Measurements from ENCODE around the gene SLC44A5. TPM values are rescaled to one million over a fixed set of nuclear protein-coding genes. Genes with fewer than 3 reads are reported as not detected.

The SLC44A5 gene
- total RNA-seq, 1 donor from 2014 or later: 1.2 TPM

DNA sequence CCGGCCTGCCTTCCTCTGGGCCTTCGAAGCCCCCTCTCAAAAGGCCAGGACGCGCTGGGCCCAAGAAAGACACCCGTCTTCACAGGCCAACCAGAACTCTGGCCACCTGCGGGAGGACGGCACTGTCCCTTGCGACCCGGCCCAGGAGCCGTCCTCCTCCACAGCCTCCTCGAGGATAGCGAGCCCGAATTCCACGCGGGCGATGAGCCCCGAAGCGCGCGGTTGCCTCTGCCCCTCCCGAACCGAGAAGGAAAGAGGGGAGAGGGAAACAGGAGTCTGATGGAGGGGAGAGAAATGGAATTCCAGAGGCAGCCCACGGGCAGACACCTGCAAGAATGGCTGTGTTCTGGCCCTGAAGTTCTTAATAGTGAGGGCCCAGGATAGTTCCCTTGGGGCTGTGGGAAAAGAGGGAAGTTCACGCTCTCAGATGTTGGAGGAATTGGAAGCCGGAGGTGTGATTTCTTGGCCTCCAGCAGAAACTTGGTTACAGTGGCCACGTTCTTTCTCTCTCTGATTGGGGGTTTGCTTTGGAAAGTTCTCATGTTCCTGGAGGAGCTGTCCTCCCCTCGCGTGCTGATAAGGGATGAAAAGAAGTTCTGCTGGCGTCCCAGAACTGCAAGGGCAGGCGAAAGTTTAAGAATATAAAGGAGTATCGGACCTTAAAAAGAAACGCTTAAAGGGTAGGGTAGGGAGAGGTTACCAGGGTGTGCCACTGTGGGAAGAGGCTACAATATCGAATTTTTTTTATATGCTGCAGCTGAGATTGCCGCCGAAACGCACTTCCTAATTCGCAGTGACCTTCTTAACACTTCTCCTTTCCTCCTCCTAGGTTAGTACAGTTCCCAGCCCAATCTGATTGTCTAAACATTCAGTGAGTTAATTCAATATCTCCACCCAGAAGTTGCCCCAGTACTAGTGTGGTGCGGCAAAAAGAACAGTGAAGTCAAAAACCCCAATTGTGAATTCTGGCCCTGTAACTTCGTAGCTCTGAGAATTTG is 5.8 kb upstream of the SLC44A5 start:
- peak overlapping the region; percentile 40 to 47 for H3K4me3 ChIP-seq

DNA sequence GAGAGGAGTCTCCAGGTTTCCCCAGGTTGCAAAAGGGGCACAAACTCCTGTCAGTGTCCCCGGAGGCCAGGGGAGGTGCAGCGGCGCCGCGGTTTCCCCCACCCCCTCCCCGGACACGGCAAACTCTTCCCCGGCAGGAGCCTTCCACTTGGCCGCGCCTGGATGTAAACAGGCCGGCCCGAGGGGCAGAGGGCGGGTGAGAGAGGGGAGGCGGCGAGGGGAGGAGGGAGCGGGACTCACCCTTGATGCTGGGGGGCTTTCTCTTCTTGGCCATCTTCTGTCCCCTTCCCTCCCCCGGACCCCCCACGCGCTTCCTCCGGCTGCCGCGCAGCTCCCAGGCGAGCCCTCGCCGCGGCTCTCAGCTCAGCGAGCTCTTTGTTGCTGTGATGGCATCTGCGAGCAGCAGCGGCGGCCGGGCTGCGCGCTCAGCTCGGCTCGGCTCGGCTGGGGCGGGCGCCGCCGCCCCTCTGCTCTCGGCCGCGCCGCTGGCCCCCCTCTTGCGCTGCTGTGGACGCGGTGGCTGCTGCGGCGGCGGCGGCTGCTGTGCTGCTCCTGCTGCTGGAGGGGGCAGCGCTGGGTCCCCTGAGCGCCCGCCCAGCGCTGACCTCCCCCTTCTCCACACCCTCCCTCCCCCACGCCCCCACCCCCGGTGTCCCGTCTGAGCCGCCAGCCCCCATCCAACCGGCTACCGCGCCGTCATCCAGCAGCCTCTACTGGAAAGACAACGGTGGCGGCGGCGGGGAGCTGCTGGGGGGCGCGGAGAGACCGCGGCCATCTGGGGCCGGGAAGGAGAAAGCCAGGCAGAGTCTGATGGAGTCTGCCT is 4.9 kb upstream of the SLC44A5 start:
- intact Hi-C loops (cut with DNase I): no loop called here
- Histone ChIP-seq H3K4me3 (peak overlapping the region; percentile 40 to 47), H3K27me3 (no peaks in the 10 kb centered on the region), H3K27ac (no peak overlapping the region), H3K4me1 (peaks cover 17% of the 10 kb centered on the region), H3K36me3 (no peaks in the 10 kb centered on the region), H3K9me3 (no peaks in the 10 kb centered on the region)
- TF ChIP-seq POLR2AphosphoS5 (IDR thresholded peaks at IDR 0.05; ENCODE audit: insufficient read depth in 1 of 2, low read depth in 1 of 2) (no peak), POLR2A (IDR thresholded peaks at IDR 0.05) (no peak)
- TF ChIP-seq, protein P1, sequence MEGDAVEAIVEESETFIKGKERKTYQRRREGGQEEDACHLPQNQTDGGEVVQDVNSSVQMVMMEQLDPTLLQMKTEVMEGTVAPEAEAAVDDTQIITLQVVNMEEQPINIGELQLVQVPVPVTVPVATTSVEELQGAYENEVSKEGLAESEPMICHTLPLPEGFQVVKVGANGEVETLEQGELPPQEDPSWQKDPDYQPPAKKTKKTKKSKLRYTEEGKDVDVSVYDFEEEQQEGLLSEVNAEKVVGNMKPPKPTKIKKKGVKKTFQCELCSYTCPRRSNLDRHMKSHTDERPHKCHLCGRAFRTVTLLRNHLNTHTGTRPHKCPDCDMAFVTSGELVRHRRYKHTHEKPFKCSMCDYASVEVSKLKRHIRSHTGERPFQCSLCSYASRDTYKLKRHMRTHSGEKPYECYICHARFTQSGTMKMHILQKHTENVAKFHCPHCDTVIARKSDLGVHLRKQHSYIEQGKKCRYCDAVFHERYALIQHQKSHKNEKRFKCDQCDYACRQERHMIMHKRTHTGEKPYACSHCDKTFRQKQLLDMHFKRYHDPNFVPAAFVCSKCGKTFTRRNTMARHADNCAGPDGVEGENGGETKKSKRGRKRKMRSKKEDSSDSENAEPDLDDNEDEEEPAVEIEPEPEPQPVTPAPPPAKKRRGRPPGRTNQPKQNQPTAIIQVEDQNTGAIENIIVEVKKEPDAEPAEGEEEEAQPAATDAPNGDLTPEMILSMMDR (IDR thresholded peaks at IDR 0.05): no peak
- DNase-seq (ENCODE audit: extremely low spot score in 2 of 2): no peak

More for the DNA sequence above, 5.8 kb upstream of the SLC44A5 start:
- Histone ChIP-seq H3K27ac (no peak overlapping the region), H3K9me3 (no peaks in the 10 kb centered on the region), H3K4me1 (peaks cover 17% of the 10 kb centered on the region), H3K36me3 (no peaks in the 10 kb centered on the region), H3K27me3 (no peaks in the 10 kb centered on the region)
- intact Hi-C loops (cut with DNase I): no loop called here
- TF ChIP-seq POLR2A (IDR thresholded peaks at IDR 0.05) (no peak), POLR2AphosphoS5 (IDR thresholded peaks at IDR 0.05; ENCODE audit: insufficient read depth in 1 of 2, low read depth in 1 of 2) (no peak)
- no peak for DNase-seq (ENCODE audit: extremely low spot score in 2 of 2)

DNA sequence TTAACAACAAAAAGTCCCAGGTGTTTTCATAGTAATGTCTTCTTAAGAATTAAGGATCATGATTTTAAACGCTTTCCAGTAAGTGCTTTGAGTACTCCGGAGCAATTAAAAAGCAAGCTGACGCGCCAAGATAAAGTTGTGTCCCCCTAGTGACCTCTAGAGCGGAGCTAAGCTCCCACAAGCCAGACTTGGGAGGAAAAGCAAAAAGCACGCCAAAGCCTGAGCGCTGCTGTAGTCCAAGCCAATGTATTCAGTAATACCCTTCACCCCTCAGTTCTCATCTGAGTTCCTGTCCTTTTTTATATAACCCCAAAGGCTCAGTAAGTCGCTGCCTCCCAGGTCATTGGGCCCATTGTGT is 3.5 kb upstream of the SLC44A5 start:
- H3K9me3 ChIP-seq: no peaks in the 10 kb centered on the region
- peaks cover 17% of the 10 kb centered on the region for H3K4me1 ChIP-seq
- TF ChIP-seq POLR2A (IDR thresholded peaks at IDR 0.05) (no peak), POLR2AphosphoS5 (IDR thresholded peaks at IDR 0.05; ENCODE audit: insufficient read depth in 1 of 2, low read depth in 1 of 2) (no peak)
- TF ChIP-seq, protein P1 (IDR thresholded peaks at IDR 0.05): no peak
- intact Hi-C loops (cut with DNase I): no loop called here
- no peak overlapping the region for H3K27ac ChIP-seq
- H3K4me3 ChIP-seq: peak overlapping the region; percentile 40 to 47
- no peak for DNase-seq (ENCODE audit: extremely low spot score in 2 of 2)
- H3K27me3 ChIP-seq: no peaks in the 10 kb centered on the region
- H3K36me3 ChIP-seq: no peaks in the 10 kb centered on the region

DNA sequence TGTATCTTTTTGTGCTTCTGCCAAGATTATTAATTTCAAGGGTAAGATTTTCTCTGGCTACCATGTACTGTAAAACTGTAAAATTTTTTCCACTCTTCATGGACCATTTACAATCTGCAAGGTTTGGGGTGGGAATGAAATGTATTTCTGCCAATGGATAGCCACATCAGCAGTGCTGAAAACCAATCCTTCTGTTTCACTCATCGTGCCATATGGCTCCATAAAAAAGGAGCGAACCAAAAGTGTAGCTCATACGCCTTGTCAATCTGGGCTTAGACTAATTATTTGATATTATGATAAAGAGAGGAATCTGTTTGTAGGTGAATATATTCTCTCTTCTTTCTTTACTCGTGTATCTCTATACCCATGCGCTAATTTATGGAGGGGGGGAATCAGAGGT is 3.0 kb upstream of the SLC44A5 start:
- no peaks in the 10 kb centered on the region for H3K27me3 ChIP-seq
- intact Hi-C loops (cut with DNase I): no loop called here

GRCh38 chr1:75612976-75613375 is 2.1 kb upstream of the SLC44A5 start:
- no peak overlapping the region for H3K4me3 ChIP-seq
- no peak for DNase-seq (ENCODE audit: extremely low spot score in 2 of 2)
- H3K36me3 ChIP-seq: no peaks in the 10 kb centered on the region
- peaks cover 17% of the 10 kb centered on the region for H3K4me1 ChIP-seq
- H3K9me3 ChIP-seq: no peaks in the 10 kb centered on the region
- intact Hi-C loops (cut with DNase I): no loop called here
- H3K27ac ChIP-seq: no peak overlapping the region
- TF ChIP-seq POLR2AphosphoS5 (IDR thresholded peaks at IDR 0.05; ENCODE audit: insufficient read depth in 1 of 2, low read depth in 1 of 2) (no peak), POLR2A (IDR thresholded peaks at IDR 0.05) (no peak)
- TF ChIP-seq, protein P1 (IDR thresholded peaks at IDR 0.05): no peak
- no peaks in the 10 kb centered on the region for H3K27me3 ChIP-seq

More for the DNA sequence above, 3.0 kb upstream of the SLC44A5 start:
- Histone ChIP-seq H3K4me1 (peaks cover 17% of the 10 kb centered on the region), H3K27ac (no peak overlapping the region), H3K36me3 (no peaks in the 10 kb centered on the region), H3K4me3 (no peak overlapping the region), H3K9me3 (no peaks in the 10 kb centered on the region)
- no peak for DNase-seq (ENCODE audit: extremely low spot score in 2 of 2)
- TF ChIP-seq POLR2A (IDR thresholded peaks at IDR 0.05) (no peak), POLR2AphosphoS5 (IDR thresholded peaks at IDR 0.05; ENCODE audit: insufficient read depth in 1 of 2, low read depth in 1 of 2) (no peak)
- TF ChIP-seq, protein P1 (IDR thresholded peaks at IDR 0.05): no peak
